Caco-2 (cell line): ENCODE results near the gene ARMC2. TPM values are rescaled to one million over a fixed set of nuclear protein-coding genes. Genes with fewer than 3 reads are reported as not detected.

ENCODE experiments used
- BruUV-seq: library from RNA; stranded (reverse); fragments of 400-500 nt; replicated peaks from 2 replicates; lab custom pipeline; 2021; lab: Mats Ljungman, UMichigan
- CTCF ChIA-PET: fragments of 300-600 bp; sonication (Branson Sonifier 250); formaldehyde crosslinking; loops from one replicate; lab custom pipeline; 2022; ENCODE audit warnings: antibody characterized with exemption; lab: Charles Lee
- POLR2A ChIA-PET: fragments of 300-600 bp; sonication (Branson Sonifier 250); formaldehyde crosslinking; loops from one replicate; lab custom pipeline; 2022; ENCODE audit warnings: antibody characterized with exemption; lab: Charles Lee
- DNase-seq, 2 experiments: peaks; one replicate each; pipeline versions ENCODE4 v3.0.0 to v3.0.0-alpha.2; 2020 to 2022
- H3K27me3 ChIP-seq: replicated peaks from 2 replicates; pipeline ENCODE4 v1.6.0; 2011; ENCODE audit warnings: low read length; ENCODE audit not compliant: control insufficient read depth, insufficient read depth
- H3K36me3 ChIP-seq: 2 replicates; pipeline ENCODE4 v1.5.1; 2011; ENCODE audit warnings: low read length; ENCODE audit not compliant: control insufficient read depth, insufficient read depth
- H3K4me1 ChIP-seq: fragments of 250-450 bp; sonication (Bioruptor Pico); 2 replicates; pipeline ENCODE4 v1.5.1; 2020; ENCODE audit warnings: mild to moderate bottlenecking
- H3K4me3 ChIP-seq: 2 replicates; pipeline ENCODE4 v1.5.1; 2011; ENCODE audit warnings: low read depth, mild to moderate bottlenecking, control low read depth, low read length
- H3K9me3 ChIP-seq: fragments of 250-450 bp; sonication (Bioruptor Pico); 2 replicates; pipeline ENCODE4 v1.5.1; 2020; ENCODE audit warnings: mild to moderate bottlenecking, moderate library complexity
- H3K27ac Mint-ChIP-seq: one replicate; pipeline ENCODE4 v1.8.0; 2022; ENCODE audit warnings: mixed read lengths; ENCODE audit not compliant: unreplicated experiment
- H3K27me3 Mint-ChIP-seq: one replicate; pipeline ENCODE4 v1.8.0; 2022; ENCODE audit warnings: mixed read lengths; ENCODE audit not compliant: insufficient read depth, unreplicated experiment
- H3K36me3 Mint-ChIP-seq: one replicate; pipeline ENCODE4 v1.8.0; 2022; ENCODE audit warnings: mild to moderate bottlenecking, mixed read lengths; ENCODE audit not compliant: insufficient read depth, unreplicated experiment
- H3K4me1 Mint-ChIP-seq: one replicate; pipeline ENCODE4 v1.8.0; 2022; ENCODE audit warnings: low read depth, mixed read lengths; ENCODE audit not compliant: unreplicated experiment
- H3K4me3 Mint-ChIP-seq: one replicate; pipeline ENCODE4 v1.8.0; 2022; ENCODE audit warnings: mild to moderate bottlenecking, moderate library complexity, mixed read lengths; ENCODE audit not compliant: unreplicated experiment
- H3K9me3 Mint-ChIP-seq: one replicate; pipeline ENCODE4 v1.8.0; 2022; ENCODE audit warnings: mixed read lengths; ENCODE audit not compliant: unreplicated experiment
- CTCF ChIP-seq, 2 experiments: fragments of 200-600 bp in 1 of 2; IDR thresholded peaks; 1 replicate in 1 of 2; 2 replicates in 1 of 2; pipeline versions ENCODE4 v1.5.1 to v1.8.0; 2011 to 2022; ENCODE audit warnings: antibody characterized with exemption in 1 of 2, control low read depth in 1 of 2, inconsistent platforms in 1 of 2, low read depth in 1 of 2, low read length in 1 of 2, mild to moderate bottlenecking in 1 of 2, moderate library complexity in 1 of 2; ENCODE audit not compliant: insufficient read depth in 1 of 2, severe bottlenecking in 1 of 2, unreplicated experiment in 1 of 2
- intact Hi-C: fragments of 100-400 bp; cut with micrococcal nuclease; formaldehyde crosslinking; loops from one replicate; pipeline ENCODE4 v1.10.0; 2022; ENCODE audit not compliant: unreplicated experiment
- total RNA-seq: library from RNA; stranded (reverse); gene quantifications from 2 replicates; pipeline ENCODE4 v1.2.3, GENCODE V29; 2022

ARMC2 gene
- total RNA-seq, 1 experiment from 2014 or later: 7.8 TPM

DNA sequence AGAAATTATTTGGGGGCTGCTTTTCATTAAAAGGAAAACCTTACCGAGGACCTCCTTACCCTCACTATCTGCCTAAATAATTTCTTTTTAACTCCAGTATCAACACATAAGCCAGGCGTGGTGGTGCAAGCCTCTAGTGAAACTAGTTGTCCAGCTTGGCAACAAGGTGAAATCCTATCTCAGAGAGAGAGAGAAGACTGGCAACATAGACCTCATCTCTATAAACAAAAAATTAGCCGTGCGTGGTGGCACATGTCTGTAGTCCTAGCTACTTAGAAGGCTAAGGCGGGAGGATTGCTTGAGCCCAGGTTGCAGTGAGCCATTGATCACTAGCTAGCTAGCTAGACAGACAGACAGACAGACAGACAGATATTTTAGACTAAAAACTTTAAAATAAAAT, 92.5 kb downstream of the ARMC2 start:
- Histone ChIP-seq H3K36me3 (no peaks in the 10 kb centered on the region), H3K4me3 (no peak overlapping the region), H3K4me1 (peaks cover 16% of the 10 kb centered on the region), H3K27me3 (no peaks in the 10 kb centered on the region), H3K9me3 (no peaks in the 10 kb centered on the region)
- CTCF ChIA-PET: no interaction called here
- Mint-ChIP-seq H3K27ac (no peak overlapping the region), H3K27me3 (no peaks in the 10 kb centered on the region), H3K4me3 (no peak overlapping the region), H3K4me1 (no peaks in the 10 kb centered on the region), H3K36me3 (no peaks in the 10 kb centered on the region), H3K9me3 (peaks cover 9% of the 10 kb centered on the region)
- POLR2A ChIA-PET: no interaction called here
- no TSS peak for BruUV-seq
- no peak for DNase-seq
- TF ChIP-seq CTCF (IDR thresholded peaks at IDR 0.05; ENCODE audit: insufficient read depth in 1 of 2, low read depth in 1 of 2, low read length in 1 of 2, severe bottlenecking in 1 of 2, unreplicated experiment in 1 of 2): no peak
- intact Hi-C loops: loop anchor here (5.0 kb wide), 1 partner anchor 618 kb away; no protein-coding TSS in a partner anchor

DNA sequence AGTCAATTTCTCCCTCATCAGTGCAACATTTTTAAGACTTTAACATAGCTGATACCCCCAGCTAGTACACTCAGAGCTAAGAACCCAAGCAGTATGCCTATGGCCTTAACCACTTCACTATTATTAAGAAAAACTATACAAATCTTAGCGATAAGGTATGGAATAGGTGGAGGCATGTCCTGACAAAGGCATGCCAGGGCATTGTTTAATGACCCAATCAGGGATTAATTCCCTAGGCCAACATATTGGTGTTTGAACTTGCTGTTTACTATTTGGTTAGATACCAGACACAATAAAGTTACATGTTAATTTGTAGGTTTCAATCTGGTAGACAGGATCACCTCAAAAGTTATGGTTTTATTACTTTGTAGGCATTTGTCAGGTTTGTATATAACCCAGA, 93.1 kb downstream of the ARMC2 start:
- H3K36me3 Mint-ChIP-seq: no peaks in the 10 kb centered on the region
- ChIA-PET POLR2A (no interaction called here), CTCF (no interaction called here)
- intact Hi-C loops: loop anchor here (5.0 kb wide), 1 partner anchor 619 kb away; no protein-coding TSS in a partner anchor
- no peaks in the 10 kb centered on the region for H3K36me3 ChIP-seq
- no peak for DNase-seq
- H3K4me1 ChIP-seq: peaks cover 16% of the 10 kb centered on the region
- H3K27me3 Mint-ChIP-seq: no peaks in the 10 kb centered on the region
- H3K4me3 Mint-ChIP-seq: no peak overlapping the region
- H3K27ac Mint-ChIP-seq: no peak overlapping the region
- H3K9me3 Mint-ChIP-seq: peaks cover 9% of the 10 kb centered on the region
- H3K9me3 ChIP-seq: no peaks in the 10 kb centered on the region
- TF ChIP-seq CTCF (IDR thresholded peaks at IDR 0.05; ENCODE audit: insufficient read depth in 1 of 2, low read depth in 1 of 2, low read length in 1 of 2, severe bottlenecking in 1 of 2, unreplicated experiment in 1 of 2): no peak
- no peak overlapping the region for H3K4me3 ChIP-seq
- BruUV-seq: no TSS peak
- no peaks in the 10 kb centered on the region for H3K4me1 Mint-ChIP-seq
- H3K27me3 ChIP-seq: no peaks in the 10 kb centered on the region

- H3K4me3 Mint-ChIP-seq: no peak overlapping the region
- Histone ChIP-seq H3K4me1 (peaks cover 16% of the 10 kb centered on the region), H3K36me3 (no peaks in the 10 kb centered on the region), H3K4me3 (no peak overlapping the region), H3K27me3 (no peaks in the 10 kb centered on the region), H3K9me3 (no peaks in the 10 kb centered on the region)
- POLR2A ChIA-PET: no interaction called here
- no peaks in the 10 kb centered on the region for H3K27me3 Mint-ChIP-seq
- H3K9me3 Mint-ChIP-seq: peaks cover 9% of the 10 kb centered on the region
- no peaks in the 10 kb centered on the region for H3K36me3 Mint-ChIP-seq
- no TSS peak for BruUV-seq
- no peak for TF ChIP-seq CTCF (IDR thresholded peaks at IDR 0.05; ENCODE audit: insufficient read depth in 1 of 2, low read depth in 1 of 2, low read length in 1 of 2, severe bottlenecking in 1 of 2, unreplicated experiment in 1 of 2)
- no peak overlapping the region for H3K27ac Mint-ChIP-seq
- no peak for DNase-seq
- CTCF ChIA-PET: no interaction called here
- intact Hi-C loops: loop anchor here (5.0 kb wide), 1 partner anchor 620 kb away; no protein-coding TSS in a partner anchor
- H3K4me1 Mint-ChIP-seq: peaks cover 4% of the 10 kb centered on the region
Measured at GRCh38 chr6:108941859-108942258, 93.6 kb downstream of the ARMC2 start.
